ENCODE results near the gene CSK.

CSK gene

GRCh38 chr15:74788042-74788682 is 6.3 kb downstream of the CSK start:
- no peak overlapping the region for H3K4me3 ChIP-seq (ENCODE audit: low read depth, low read length)
- TF ChIP-seq CTCF (IDR thresholded peaks at IDR 0.05; ENCODE audit: control insufficient read depth, extremely low read depth, insufficient read depth): no peak
- DNase-seq (ENCODE audit: low read depth): no peak

GRCh38 chr15:74788683-74789151 is 6.8 kb downstream of the CSK start:
- no peak for TF ChIP-seq CTCF (IDR thresholded peaks at IDR 0.05; ENCODE audit: control insufficient read depth, extremely low read depth, insufficient read depth)
- no peak for DNase-seq (ENCODE audit: low read depth)
- peak overlapping the region; percentile 6; the same call in 1 of the 2 replicates for H3K4me3 ChIP-seq (ENCODE audit: low read depth, low read length)

GRCh38 chr15:74789171-74789631 is 7.3 kb downstream of the CSK start:
- no peak for DNase-seq (ENCODE audit: low read depth)
- H3K4me3 ChIP-seq (ENCODE audit: low read depth, low read length): peak overlapping the region; percentile 6; the same call in 1 of the 2 replicates
- no peak for TF ChIP-seq CTCF (IDR thresholded peaks at IDR 0.05; ENCODE audit: control insufficient read depth, extremely low read depth, insufficient read depth)

- no peak for TF ChIP-seq CTCF (IDR thresholded peaks at IDR 0.05; ENCODE audit: control insufficient read depth, extremely low read depth, insufficient read depth)
- H3K4me3 ChIP-seq (ENCODE audit: low read depth, low read length): no peak overlapping the region
- no peak for DNase-seq (ENCODE audit: low read depth)
Measured at GRCh38 chr15:74789741-74790079, 7.8 kb downstream of the CSK start.

- no peak overlapping the region for H3K4me3 ChIP-seq (ENCODE audit: low read depth, low read length)
- no peak for TF ChIP-seq CTCF (IDR thresholded peaks at IDR 0.05; ENCODE audit: control insufficient read depth, extremely low read depth, insufficient read depth)
- no peak for DNase-seq (ENCODE audit: low read depth)
Measured at GRCh38 chr15:74790080-74790916, 8.4 kb downstream of the CSK start.

- TF ChIP-seq CTCF (IDR thresholded peaks at IDR 0.05; ENCODE audit: control insufficient read depth, extremely low read depth, insufficient read depth): no peak
- no peak for DNase-seq (ENCODE audit: low read depth)
- H3K4me3 ChIP-seq (ENCODE audit: low read depth, low read length): no peak overlapping the region
Measured at GRCh38 chr15:74791007-74791406, 9.1 kb downstream of the CSK start.
